ENCODE measurements around the gene LIPA.
A peak's percentile ranks its signal among the peaks of the same experiment; 100 is the strongest.
"Not testable (repeated sequence)": the region's sequence is repeated elsewhere in the genome, so short reads cannot be mapped to it uniquely, and the experiment has no call there.

LIPA gene

DNA sequence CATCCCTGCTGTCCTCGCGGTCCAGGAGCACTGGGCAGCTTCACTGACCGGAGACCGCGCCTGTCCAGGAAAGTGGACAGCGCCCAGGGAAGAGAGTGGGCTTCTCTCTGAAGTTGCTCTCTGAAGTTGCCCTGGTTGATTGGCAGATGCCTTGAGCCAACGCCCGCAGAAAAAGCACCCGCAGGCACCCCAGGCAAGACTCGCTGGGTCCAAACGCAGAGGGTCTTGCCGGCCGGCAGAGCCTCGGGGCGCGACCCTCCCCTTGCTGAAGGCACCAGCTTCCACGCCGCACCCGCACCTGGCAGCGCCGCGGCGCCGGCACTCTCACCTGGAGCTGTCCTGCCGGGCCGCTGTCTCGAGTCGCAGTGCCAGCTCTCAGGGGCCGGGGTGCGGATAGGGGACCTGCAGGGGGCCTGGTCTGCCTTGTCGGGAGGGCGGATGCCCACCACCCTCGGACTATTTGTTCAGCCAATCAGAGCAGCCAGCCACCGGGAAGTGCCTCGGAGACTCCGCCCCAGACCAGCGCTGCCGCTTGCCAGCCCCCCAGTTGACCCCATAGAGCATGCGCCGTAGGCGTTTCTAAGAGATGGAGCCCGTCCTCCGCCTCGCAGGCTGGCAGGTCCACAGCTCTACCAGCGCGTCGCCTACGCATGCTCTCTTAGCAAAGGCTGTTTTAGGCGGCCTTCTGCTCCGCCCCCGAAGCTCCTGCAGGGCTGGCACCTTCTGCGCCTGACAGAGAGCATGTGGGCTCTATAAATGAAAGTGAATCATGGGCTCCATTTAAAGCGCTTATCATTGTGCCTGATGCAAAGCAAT, at the start of gene LIPA:
TSS of gene LIPA (minus strand) at position 367 of the 816 bp plus-strand sequence. CDS start 4,127 bp downstream, outside the sequence.
- DNase-seq, result peak; percentile 97

DNA sequence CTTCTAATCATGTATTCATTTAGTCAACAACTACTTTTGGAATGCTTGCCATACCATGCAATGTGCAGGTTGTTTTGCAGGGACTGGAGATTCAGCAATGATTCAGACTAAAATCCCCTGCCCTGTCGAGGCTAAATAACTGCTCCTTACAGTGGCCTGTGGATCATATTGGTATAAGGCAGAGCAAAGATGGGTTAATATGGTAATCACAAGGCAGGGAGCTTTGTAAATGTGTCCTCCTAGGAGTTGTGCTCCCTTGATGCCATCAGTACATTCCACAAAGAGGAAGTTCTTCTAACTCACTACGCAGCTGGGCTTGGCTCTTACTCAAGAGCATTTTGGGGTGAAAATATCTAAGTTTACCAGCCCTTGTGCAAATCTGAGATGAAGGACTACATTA, 49.7 kb upstream of the LIPA start:
- DNase-seq, result no peak

DNA sequence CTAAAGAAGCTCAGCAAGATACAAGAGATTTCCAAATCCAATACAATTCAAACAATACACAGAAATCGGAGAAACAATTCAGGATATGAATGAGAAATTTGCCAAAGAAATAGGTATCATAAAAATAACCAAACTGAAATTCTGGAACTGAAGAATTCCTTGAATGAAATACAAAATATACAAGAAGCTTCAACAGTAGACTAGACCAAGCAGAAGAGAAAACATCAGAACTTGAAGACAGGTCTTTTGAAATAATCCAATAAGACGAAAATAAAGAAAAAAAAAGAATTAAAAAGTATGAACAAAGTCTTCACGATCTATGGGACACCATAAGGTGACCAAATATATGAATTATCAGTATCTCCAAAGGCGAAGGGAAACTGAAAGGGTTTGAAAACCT, 47.5 kb upstream of the LIPA start:
- DNase-seq, result no peak

DNA sequence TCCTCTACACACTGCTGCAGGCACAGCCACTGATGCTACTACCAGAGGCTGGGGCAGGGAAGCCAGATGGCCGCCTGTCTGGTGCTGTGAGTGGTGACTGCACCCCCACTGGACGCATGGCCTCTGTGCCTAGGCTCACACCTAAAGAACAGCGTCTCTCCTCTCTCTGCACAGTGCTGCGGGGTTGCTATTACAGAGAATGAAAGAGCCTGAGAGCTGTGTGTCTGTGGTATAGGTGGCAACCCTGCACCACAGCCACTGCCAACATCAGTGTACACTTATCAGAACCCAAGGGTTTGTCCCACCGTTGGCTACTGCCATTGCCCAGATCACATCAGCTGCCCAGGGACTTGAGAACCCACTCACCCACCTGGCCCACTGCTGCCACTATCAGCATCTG, 46.2 kb upstream of the LIPA start:
- no peak for DNase-seq

DNA sequence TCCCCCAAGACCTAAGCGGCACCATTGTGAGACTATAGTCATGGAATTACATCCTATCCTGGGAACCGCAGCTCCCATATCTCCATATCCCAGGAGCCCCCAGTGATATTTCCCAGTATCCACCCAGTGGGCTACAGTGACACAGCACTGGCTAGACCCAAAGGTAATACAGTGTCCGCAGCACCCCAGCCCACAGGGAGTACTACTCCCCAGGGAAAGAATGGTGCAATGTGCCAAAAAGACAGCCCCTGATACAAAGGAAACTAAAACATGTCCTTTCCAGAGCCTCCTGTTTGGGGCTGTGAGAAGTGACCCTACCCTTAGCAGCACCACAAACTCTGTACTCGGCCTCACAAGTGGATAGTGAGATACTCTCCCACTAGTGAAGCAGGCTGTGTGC, 45.8 kb upstream of the LIPA start:
- DNase-seq, result no peak

DNA sequence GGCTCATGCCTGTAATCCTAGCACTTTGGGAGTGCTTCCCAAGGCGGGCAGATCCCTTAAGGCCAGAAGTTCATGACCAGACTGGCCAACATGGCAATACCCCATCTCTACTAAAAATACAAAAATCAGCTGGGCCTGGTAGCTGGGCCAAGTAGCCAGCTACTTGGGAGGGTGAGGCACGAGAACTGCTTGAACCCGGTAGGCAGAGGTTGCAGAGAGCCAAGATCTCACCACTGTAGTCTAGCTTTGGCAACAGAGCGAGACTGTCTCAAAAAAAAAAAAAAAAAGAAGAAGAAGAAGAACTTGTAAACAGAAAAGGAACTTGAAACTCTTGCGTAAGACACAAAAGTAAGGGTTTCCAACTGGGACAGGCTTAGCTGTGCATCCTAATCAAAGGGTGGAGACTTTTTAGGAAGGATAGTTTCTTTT, 44.7 kb upstream of the LIPA start:
- no peak for DNase-seq

DNA sequence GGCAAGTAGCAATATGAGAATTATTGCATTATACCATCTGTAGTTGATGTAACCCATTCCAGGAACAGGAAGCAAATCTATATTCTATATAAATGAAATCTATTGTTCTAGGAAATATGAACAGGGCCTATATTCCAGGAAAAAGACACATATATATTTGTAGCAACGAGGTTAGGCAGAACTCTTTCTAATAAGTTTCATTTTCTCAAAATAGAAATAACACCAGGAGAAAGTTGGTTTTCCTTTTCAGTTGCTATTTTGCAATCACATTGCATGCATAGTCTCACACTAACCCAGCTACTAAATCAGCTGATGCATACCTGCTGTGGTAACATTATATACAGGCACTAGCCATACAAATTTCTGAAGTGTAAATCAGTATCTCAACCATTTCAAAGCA, 44.0 kb upstream of the LIPA start:
- no peak for DNase-seq

DNA sequence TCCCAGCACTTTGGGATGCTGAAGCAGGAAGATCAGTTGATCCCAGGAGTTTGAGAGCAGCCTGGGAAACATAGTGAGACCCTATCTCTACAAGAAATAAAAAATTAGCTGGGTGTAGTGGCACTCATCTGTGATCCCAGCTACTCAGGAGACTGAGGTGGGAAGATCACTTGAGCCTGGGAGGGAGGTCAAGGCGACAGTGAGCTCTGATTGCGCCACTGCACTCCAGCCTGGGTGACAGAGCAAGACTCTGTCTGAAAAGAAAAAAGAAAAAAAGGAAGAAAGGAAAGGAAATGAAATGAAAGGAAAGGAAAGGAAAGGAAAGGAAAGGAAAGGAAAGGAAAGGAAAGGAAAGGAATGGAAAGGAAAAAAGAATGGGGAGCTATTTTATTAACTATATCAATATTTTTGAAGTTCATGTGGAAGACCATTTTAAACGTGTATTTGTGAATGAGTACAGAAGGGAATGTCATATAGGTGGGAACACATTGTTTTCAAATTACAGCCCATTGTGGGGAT, 43.2 kb upstream of the LIPA start:
- no peak for DNase-seq

DNA sequence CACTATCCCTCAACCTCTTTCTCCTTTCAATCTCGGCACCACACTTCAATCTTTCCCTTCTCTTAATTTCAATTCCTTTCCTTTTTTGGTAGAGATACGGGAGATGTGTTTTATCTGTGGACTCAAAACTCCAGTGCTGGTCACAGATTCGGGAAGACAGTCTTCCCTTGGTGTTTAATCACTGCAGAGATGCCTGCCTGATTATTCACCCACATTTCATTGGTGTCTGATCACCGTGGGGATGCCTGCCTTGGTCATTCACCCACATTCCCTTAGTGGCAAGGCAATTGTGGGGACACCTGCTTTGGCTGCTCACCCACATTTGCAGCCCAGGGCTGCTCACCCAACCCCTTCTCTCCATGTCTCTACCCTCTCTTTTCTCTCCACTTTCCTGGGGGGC, 33.7 kb upstream of the LIPA start:
- DNase-seq, result not testable (repeated sequence)

DNA sequence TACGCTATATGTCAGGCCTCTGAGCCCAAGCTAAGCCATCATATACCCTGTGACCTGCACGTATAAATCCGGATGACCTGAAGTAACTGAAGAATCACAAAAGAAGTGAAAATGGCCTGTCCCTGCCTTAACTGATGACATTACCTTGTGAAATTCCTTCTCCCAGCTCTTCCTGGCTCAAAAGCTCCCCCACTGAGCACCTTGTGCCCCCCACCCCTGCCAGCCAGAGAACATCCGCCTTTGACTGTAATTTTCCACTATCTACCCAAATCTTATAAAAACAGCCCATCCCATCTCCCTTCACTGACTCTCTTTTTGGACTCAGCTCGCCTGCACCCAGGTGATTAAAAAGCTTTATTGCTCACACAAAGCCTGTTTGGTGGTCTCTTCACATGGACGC, 33.1 kb upstream of the LIPA start:
- not testable (repeated sequence) for DNase-seq

DNA sequence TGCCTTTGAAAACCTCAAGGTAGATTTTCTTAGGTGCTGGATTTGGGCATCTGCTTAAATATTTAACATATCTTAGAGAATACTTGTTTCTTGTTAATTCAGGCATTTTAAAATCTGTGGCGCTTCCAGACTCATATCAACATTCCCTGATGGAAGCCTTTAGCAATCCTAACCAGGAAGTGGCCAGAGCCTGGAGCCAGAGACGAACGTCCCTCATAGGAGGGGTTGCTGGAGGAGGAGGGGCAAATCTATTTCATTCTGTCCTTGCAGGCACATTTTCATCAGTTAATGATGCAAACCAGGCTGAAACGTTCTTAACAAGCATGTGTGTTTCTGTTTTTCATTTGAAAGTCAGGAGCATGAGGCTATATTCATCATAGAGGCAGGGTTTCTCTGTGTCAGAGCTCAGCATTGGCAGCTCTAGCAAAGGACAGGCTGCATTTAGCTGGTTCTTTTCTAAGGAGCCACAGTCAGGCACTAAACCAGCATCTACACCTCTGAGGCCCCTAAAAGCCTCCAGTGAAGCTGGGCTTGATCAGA, 32.4 kb upstream of the LIPA start:
- DNase-seq, result no peak

DNA sequence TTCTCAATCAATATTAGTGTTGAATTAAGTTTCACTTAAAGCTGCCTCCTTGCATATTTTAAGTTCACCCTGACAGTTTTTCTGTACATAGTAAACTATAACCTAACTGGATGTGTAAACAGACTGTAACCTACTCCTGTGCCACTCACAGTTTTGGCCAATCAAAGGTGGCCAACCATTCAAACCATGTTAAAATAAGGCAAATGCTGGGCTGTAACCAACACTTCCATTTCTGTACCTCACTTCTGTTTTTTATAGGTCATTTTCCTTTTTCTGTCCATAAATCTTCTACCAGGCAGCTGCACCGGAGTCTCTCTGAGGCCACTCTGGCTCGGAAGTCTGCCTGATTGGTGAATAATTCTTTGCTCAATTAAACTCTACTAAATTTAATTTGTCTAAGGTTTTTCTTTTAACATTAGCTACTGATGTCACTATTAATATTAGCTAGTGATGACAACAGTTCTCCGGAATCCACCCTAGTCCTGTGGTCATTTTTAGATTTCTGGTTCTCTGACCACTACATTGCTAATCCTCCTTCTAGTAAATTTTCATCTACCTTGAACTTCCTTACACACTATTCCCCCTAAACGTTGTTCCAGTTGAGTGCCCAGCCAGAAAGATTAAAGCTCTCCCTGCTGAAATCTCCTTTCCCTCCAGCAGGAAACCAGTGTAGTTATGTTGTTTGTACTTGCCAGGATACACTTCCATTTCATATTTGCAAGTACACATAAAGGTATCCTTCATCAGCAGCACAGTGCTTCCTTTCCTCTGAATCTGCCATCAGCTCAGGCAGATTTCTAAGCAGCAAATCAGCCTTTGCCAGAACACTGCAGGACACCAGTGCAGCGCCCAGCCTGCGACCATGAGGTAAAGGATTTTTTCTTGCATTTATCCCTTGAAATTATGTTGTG, 31.7 kb upstream of the LIPA start:
- DNase-seq, result no peak

DNA sequence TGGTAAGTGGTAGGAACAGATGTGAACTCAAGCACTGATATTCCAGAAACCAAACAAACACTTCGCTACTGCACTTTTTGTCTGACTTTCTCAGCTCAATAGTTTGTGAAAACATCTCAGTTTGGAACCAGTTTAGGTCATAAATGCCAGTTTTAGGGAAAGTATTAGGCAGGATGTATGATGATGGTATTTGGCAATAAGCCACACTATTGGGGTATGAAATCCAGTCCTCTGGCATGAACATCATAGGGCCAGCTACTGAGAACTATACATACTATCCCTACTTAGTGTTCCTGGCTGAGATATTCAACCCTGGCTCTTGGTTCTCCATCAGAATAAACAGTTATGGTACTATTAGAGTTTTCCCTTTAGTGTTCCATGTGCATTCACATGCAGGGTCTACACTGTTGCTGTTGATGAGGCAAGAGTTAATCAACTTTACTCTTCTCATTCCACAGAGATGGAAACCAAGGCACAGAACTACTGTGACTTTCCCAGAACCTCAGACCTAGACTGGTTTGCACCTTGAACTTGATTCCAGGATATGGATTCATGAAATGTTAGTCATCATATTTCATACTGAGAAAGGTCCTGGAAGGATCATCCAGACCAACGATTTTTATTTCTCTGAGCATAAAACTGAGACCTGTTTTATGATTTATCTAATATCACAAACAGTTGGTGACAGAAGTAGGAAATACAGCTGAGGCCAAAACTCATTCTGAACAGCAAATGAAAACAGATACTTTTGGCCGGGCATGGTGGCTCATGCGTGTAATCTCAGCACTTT, 30.2 kb upstream of the LIPA start:
- DNase-seq, result no peak

DNA sequence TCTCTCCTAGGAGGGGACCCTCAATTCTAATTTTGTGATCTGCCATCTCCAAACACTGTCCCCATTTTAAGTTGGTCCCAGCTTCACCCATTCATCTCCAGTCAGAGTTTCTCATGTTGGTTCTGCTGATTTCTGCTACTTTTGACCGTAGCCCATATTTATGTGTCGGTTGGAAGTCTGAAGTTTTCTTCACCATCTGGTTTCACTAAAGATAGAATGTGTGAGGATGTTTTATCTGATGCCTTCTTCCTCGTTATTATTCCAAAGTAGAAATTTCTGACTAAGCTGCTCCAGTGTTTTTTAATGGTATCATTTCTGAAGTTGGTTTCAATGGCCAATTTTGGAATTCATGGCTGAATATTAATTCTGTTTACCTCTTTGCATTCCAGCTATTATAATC, 28.9 kb upstream of the LIPA start:
- no peak for DNase-seq

DNA sequence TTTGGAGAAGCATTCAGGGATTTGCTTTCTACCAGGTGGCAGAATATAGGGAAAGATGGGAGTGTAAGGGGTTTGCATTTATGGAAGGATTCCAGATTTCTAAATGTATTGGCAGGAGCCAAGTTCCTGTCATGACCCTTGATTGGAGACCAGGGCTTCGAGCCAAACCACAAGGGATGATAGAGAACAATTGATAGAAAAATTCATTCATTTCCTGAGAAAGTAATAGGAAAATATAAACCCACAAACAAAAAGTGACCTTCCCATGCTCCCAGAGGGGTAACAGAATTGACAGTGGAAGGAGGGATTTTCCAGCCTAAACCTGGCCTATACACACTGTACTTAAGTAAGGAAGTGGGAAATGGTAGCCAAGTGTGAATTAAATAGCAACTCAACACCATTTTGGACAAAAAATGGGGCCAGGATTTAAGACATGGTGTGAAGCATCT, 27.9 kb upstream of the LIPA start:
- DNase-seq, result no peak

DNA sequence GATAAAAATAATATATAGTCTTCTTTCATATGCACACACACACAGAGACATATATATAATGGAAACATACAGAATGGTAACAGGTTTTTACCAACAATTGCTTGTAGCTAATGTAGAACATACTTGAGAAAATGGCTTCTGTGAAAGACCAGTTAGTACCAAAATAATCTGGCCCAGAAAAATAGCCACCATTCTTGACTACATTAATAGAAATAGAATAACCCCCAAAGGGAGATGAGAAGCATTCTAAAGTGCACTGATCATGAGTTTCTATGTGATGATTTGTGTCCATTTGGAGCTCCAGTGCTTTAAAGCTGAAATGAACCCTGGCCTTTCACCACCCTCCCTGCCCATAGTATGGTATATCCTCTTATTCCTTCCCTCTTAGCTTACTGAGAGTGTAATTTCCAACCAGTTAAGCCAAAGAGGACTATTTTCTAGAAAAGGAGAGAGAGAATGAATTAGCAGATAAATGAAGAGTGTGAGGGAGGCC, 27.4 kb upstream of the LIPA start:
- DNase-seq, result no peak

DNA sequence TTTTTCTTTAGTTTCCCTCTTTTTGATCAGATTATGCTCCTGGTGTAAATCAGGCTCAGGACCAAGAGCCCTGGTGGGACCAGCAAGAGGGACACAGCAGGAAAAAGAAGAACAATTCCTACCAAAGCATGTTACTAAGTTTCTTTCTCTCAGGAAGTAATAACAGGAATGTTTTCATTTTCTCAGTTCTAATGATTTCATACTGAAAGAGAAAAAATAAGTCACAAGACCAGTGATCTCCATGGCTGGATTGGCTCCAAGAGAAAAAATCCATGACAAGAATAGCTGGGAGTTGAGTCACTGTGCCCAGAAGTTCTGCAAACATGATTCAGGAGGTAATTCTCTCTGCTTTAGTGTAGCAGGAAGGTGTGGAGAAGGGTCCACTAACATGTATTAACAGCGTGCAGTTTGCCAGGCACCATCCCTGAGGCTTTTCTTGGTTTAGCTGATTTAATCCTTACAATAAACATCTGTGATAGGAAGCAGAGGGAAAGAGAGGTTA, 26.5 kb upstream of the LIPA start:
- DNase-seq, result no peak

DNA sequence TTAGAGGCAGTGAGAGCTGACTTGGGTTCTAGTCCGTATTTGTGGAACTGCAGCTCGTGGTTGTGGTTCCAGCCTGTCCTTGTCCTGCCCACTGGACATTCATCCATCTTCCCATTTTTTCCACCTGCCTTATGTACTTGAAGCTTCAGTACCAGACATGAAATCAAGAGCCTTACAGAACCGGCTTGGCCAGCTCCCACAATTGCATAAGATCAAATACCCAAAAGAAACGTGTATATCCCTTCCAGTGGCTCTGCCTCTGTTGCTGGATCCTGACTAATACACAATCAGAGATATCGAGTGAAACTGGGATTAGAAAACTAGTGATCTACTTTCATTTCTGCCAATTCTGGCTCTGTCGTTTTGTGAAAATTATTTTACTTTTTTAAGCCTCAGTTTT, 23.8 kb upstream of the LIPA start:
- DNase-seq, result no peak

DNA sequence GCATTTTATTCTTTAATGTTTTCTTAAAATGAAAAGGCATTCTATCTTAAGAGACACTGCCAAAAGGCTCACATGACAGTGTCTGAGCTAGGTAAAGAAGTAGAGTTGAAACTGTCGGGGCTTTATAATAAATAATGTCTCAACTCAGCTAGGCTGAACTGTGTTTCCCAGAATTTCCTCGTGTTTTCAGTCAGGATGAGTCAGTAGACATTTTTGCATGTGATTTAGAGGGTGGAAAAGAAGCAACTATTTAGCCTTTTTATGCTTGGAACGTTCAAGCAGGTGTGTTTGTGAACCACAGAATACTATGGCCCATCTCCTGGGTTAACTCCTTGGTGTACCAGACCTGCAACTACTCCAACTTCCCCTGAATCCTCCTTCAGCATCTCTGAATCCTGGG, 23.4 kb upstream of the LIPA start:
- DNase-seq, result no peak

DNA sequence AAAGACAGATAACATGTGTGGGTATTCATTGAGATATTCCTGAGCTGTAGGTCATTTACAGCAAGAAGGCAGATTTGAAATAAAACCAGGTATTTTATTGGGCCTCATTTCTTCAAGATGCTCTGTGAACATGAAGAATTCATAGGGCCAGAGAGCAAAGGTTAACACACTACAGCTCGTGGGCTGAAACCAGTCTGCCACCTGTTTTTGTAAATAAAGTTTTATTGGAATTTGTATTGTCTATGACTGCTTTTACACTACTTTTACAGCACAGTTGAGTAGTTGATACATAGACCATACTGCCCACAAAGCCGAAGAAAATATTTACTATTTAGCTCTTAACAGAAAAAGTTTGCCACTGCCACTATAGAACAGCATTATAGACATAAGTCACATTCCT, 22.1 kb upstream of the LIPA start:
- no peak for DNase-seq

DNA sequence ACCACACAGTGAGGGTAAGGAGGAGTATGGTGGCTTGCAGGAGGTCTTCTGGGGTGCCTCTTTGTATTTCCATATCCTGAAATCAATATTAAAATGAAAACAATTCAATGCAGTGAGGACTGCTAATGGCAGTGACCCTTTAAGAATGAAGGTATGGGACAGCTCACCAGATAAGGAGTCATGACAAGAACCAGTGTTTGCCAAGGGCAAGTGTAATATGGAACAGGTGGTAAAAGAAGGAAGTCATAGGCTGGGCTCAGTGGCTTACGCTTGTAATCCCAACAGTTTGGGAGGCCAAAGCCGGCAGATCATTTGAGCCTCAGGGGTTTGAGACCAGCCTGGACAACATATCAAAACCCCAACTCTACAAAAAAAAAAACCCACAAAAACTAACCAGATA, 20.0 kb upstream of the LIPA start:
- no peak for DNase-seq

DNA sequence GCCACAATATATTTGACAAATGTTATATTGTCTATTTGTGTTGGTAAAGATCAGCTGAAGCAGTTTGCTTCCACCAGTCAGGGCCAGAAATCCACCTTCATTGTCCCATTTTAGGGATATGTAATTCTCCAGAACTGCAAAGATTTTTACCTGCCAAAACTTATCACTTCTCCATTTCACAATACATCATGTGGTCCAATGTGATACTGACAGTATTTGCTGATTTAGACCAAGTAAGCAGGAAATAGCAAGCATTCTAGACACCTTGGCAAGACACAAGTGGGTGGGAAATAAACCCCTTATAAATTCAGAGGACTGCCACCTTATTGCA, 18.5 kb upstream of the LIPA start:
- DNase-seq, result no peak

Data from stimulated activated CD4-positive, alpha-beta T cell treated with anti-CD3 and anti-CD28 coated beads, Interleukin-15, amount 100 ng/mL, for 24 hours (primary cell).